GM21526 (cell line): ENCODE results near the gene PRKG1.
"Not testable (repeated sequence)": the region's sequence is repeated elsewhere in the genome, so short reads cannot be mapped to it uniquely, and the experiment has no call there.

Experiments used
- ATAC-seq: cut with Tn5 transposase; IDR thresholded peaks from one replicate; pipeline ENCODE4 v1.9.1; 2021; ENCODE audit warnings: moderate library complexity; ENCODE audit not compliant: unreplicated experiment, low FRiP score

PRKG1 gene

DNA sequence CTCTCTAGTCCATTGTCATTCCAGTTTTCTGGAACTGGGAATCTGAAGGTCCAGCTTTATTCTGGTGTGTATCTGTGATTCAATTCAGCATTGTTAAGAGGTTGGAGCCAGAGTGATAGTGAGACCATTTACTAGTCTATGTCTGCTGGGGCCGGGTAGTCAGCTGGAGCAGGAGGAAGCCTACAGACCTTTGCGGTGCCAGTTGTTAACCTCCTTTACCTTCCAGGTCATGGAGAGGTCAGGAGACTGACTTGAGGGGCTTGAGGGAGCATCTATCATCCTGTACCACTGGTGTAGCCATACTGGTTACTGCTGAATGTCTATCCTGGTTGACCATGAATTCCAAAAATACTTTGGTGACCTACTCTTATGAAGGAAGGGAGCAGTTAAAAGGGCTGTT is 634.3 kb downstream of the PRKG1 start:
- no peak for ATAC-seq

DNA sequence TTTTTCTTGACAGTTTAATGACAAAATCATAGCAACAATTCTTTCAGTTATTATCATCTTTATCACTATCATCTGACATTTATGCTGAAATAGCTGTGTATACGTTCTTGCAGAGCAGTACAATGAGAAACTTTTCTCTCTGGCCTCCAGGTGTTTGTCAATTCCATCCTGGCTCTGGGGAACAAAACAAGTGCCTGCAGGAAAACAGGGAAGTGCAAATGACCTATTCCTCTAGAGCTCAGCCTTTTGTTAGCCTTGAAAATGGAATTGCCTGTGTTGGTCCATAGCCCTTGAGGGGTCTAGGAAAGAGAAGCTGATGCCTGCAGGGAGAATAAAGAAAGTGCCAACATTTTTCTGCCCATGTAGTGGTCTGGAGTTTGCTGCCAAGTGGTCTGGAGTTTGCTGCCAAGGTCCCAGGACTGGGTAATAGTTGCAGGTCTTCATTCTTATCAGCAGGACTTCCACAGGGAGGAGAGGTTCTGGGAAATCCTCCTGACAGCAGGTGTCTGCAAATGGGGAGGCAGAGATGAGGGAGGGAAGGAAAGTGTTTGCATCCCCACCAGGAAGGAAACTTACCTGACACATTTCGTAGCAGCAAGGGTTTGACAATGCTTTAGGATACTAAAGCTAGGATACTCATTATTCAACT is 635.2 kb downstream of the PRKG1 start:
- ATAC-seq, result no peak

DNA sequence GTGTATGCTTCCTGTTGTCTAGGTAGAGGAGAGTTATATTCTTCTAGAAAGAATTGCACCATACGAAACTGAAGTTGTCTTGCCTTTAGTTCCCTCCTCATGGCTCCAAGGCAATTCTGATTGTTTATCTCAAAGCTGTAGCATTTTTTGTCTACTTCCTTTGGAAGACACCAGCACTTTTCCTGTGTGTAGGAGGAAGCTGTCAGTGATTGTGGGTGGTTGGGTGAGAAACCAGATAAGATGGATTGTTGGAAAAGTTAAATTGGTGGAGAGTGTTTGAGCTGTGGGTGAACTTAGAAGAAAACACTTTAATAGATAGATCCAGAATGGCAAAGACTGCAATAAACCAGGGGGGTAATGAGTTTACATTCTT is 637.2 kb downstream of the PRKG1 start:
- no peak for ATAC-seq

DNA sequence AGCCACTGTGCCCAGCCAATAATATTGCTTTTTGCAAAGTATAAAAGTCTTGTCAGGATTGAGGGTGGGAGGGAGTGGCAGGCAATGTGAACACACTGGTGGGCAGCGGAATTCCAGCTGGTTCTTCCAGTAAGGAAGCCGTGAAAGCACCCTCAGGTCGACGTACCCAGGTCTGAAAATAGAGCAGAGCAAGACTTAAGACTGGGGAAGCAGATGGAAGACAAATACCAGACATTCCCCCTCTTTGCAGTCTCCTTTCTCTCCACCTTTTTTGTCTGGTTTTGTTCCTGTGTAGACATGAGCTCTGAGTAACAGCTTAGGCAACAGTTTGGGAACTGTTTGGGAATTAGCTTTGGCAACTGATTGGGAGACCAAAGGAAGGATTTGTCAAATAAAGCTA is 642.7 kb downstream of the PRKG1 start:
- ATAC-seq, result no peak

- ATAC-seq, result no peak
These were observed 644.6 kb downstream of the PRKG1 start for GRCh38 chr10:51718804-51719291.

GRCh38 chr10:51724038-51724437 is 649.8 kb downstream of the PRKG1 start:
- no peak for ATAC-seq

DNA sequence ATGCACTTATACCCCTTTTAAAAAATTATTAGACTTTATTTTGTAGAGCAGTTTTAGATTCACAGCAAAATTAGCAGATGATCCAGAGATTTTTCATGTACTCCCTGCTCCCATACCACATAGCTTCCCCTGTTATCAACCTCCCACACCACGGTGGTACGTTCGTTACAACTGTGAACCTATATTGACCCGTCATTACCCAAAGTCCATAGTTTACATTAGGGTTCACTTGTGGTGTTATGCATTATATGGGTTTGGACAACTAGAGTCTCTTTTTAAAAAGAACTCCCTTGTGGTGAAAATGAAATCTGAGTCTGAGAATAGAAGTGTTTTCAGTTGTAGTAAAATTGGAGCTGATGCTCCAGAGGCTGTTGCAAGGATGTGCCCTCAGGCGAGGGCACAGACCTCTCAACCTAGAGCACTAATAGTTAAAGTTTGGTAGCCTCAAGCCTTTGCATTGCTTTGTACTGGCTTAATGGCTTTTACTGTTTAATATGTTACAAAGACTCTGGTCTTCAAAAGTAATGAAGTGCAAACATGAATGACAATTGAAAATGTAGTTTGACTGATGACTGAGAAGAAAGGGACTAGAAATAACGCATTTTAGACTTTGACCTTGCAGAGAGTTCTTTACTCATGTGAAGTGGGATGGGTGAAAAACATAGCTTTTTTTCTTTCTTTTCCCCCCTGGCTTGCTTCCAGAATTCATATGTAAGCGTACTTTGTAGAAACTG is 655.7 kb downstream of the PRKG1 start:
- no peak for ATAC-seq

- ATAC-seq, result no peak
These were observed 658.8 kb downstream of the PRKG1 start for GRCh38 chr10:51733057-51733456.

DNA sequence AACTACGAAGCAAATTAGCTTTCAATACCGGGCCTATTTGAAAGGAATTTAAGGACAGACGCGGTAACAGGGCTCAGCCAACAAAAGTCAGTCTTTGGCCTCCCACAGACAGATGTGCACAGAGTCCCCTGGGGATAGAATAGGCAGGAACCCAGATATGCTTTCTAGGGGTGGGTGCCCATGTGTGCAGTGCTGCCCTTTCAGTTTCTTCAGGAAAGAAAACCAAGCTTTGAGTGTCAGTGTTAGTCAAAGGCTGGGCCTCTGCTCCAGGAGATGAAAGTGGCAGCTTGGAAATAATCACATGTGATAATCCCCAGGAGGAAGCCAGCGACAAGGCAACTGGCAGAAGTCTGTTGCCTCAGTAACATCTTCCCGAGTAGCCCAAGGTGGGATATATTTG is 668.9 kb downstream of the PRKG1 start:
- peak; percentile 87 for ATAC-seq

GRCh38 chr10:51744235-51745000 is 670.1 kb downstream of the PRKG1 start:
- no peak for ATAC-seq

- ATAC-seq, result no peak
These were observed 671.1 kb downstream of the PRKG1 start for GRCh38 chr10:51745397-51745796.

DNA sequence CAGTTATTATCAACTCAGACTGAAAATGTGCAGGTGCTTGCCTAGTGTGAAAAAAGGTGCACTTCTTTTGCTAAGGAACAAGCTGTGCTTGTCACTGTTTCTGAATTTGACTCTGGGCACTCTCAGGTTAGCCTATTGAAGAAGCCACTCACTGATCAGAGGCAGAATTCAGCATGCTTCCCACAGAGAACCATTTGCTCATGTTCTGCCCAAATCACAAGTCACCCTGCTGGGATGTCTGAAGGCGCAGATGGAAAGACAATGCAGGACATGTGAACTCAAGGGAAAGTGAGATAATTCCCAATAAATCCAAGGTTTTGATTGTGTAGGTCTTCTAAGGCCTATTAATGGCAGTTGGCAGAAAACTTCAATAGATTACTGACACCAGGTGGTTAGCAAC is 672.9 kb downstream of the PRKG1 start:
- no peak for ATAC-seq

GRCh38 chr10:51748959-51749358 is 674.7 kb downstream of the PRKG1 start:
- ATAC-seq, result no peak

DNA sequence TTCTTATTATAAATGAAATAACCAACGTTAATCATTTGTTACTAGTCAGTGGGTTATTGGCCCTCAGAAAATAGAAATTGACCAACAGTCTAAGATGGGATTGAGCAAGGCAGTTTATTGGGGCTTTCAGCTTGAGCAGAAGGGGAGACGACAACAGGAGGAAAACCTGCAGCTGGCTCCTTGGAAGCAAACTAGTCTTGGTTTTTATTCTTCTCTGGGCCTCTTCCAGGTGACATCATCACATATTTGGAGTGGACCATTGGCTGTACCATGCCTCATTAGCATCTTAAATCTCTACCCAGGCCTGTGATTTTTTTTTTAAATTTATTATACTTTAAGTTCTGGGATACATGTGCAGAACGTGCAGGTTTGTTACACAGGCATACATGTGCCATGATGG is 684.1 kb downstream of the PRKG1 start:
- ATAC-seq, result no peak

DNA sequence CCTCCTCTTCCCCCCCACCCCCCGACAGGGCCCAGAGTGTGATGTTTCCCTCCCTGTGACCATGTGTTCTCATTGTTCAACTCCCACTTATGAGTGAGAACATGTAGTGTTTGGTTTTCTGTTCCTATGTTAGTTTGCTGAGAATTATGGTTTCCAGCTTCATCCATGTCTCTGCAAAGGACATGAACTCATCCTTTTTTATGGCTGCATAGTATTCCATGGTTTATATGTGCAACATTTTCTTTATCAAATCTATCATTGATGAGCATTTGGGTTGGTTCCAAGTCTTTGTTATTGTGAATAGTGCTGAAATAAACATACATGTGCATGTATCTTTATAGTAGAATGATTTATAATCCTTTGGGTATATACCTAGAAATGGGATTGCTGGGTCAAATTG is 684.6 kb downstream of the PRKG1 start:
- not testable (repeated sequence) for ATAC-seq

DNA sequence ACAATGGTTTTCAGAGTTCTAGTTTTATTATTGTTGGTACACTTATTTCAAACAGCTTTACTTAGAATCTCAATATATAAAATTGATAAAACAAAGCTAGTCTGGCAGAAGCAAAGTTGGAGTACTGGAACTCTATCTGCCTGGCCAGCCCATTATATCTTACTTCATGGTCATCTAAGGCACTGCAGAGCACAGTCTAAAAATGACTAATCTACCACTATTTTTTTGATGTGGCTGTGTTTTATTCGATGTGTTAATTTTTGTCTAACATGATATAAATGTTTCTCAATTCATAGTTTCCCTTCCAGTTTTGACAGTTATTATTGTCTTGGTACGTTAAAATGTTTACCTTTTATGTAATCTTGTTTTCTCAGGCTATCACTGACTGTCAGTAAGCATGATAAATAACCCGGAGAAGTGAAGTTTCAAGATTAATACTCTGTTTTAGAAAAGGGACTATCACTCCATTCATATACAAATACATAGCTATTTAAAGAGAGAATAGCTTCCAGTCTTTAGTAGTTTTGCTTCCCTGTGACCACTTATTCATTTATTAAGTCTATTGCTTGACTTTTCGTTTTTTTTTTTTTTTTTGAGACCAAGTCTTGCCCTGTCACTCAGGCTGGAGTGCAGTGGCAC is 685.7 kb downstream of the PRKG1 start:
- no peak for ATAC-seq

DNA sequence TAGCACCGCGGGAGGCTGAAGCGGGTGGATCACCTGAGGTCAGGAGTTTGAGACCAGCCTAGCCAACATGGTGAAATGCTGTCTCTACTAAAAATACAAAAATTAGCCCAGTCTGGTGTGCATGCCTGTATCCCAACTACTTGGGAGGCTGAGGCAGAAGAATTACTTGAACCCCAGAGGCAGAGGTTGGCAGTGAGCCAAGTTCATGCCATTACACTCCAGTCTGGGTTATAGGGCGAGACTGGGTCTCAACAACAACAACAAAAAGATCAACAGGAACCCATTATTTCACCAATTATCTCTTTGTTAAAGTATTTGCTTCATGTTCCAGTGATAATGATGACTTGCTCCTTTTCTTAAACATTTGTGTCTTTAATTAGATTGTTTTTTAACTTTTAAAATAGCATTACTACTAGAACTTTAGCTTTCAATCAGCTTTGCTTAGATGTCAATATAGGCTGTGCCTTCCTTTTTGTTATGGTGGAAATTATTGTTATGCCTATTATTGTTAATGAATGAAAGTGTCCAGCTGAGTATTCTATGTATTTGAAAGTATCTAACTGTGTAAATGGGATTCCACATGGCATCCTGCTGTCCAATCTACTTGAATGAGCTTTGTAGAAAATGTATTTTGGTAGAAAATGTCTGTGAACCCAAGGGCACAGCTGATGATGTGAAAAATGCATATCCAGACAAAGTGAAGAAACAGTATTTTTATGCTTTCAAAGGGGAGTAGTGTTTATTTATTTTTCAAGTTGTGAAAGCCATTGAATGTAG is 686.8 kb downstream of the PRKG1 start:
- ATAC-seq, result no peak

DNA sequence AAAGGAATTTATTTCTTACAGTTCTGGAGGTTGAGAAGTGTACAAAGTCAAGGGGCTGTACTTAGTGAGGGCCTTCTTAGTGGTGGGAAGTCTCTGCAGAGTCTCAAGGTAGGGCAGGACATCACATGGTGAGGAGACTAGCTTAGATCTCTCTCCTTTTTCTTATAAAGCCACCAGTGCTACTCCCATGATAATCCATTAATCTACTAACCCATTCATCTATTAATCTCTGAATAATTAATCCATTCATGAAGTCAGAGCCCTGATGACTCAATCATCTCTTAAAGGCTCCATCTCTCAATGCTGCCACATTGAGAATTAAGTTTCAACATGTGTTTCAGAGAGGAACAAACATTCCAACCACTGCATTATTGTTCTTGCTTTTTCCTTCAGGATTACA is 689.5 kb downstream of the PRKG1 start:
- ATAC-seq, result no peak

DNA sequence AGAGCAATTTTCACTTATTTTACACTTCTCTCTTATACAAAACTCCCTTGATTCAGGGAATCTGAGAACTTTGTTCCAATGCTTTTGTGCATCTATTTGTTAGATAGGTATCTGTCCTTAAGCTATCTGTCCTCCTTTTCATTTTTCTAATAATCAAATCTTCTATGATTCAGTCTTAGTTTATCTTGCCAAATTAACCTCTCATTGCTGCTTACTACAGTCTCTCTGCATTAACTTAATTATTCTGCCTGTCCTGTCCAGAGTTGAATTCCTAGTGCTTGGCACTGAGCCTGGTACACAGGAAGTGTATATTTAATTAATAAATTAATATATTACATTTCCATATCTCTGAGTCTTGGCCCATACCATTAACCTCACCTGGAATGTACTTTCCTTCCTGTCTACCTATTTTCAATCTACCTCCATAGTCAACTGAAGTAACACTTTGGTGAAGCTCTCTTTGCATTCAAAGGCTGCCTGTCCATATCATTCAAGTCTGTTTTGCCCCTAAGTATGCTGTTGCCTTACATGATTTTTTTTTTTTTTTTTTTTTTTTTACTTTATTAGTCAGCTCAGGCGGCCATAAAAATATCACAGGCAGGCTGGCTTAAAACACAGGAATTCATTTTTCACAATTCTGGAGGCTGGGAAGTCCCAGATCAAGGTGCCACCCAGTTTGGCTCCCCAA is 691.1 kb downstream of the PRKG1 start:
- ATAC-seq, result no peak
